IMR-90 (cell line): Measurements from ENCODE around the gene MRPL1. TPM values are rescaled to one million over a fixed set of nuclear protein-coding genes. Genes with fewer than 3 reads are reported as not detected.
A peak's percentile ranks its signal among the peaks of the same experiment; 100 is the strongest.

Experiments used
- ATAC-seq: fragments of 200-7000 bp; cut with Tn5 transposase; 2 replicates; pipeline ENCODE4 v1.9.1; 2020; ENCODE audit warnings: low read depth, mild to moderate bottlenecking, moderate library complexity
- BruUV-seq: library from RNA; stranded (reverse); fragments of 400-500 nt; replicated peaks from 2 replicates; lab custom pipeline; 2021; lab: Mats Ljungman, UMichigan
- CTCF ChIA-PET: fragments of 300-600 bp; formaldehyde crosslinking; extraction: SDS; loops from one replicate; lab custom pipeline; 2021; ENCODE audit warnings: antibody characterized with exemption; lab: Yijun Ruan, JAX
- POLR2A ChIA-PET: fragments of 300-600 bp; sonication (Branson Sonifier 250); formaldehyde crosslinking; loops from one replicate; lab custom pipeline; 2022; ENCODE audit warnings: antibody characterized with exemption; ENCODE audit not compliant: unreplicated experiment; lab: Charles Lee
- DNase-seq: peaks from one replicate; pipeline ENCODE4 v3.0.0; 2013
- H2AFZ ChIP-seq: replicated peaks from 2 replicates; pipeline ENCODE3; 2013; ENCODE audit warnings: low read length, mild to moderate bottlenecking; ENCODE audit not compliant: poor library complexity
- H2AK5ac ChIP-seq: 2 replicates; pipeline ENCODE4 v1.6.1; 2013; ENCODE audit warnings: low read depth, low read length, inconsistent platforms
- H2AK9ac ChIP-seq: replicated peaks from 2 replicates; pipeline ENCODE3; 2013; ENCODE audit warnings: mild to moderate bottlenecking, low read depth, low read length, moderate library complexity; ENCODE audit not compliant: poor library complexity
- H2BK120ac ChIP-seq: 2 replicates; pipeline ENCODE4 v1.6.1; 2013; ENCODE audit warnings: low read depth, low read length, inconsistent platforms
- H2BK15ac ChIP-seq: 3 replicates; pipeline ENCODE4 v1.6.1; 2013; ENCODE audit warnings: low read depth, low read length, inconsistent platforms
- H2BK20ac ChIP-seq: 2 replicates; pipeline ENCODE4 v1.6.1; 2013; ENCODE audit warnings: low read depth, mild to moderate bottlenecking, inconsistent platforms, low read length, moderate library complexity
- H2BK5ac ChIP-seq: 2 replicates; pipeline ENCODE4 v1.6.1; 2013; ENCODE audit warnings: mild to moderate bottlenecking, low read depth, low read length, inconsistent platforms; ENCODE audit not compliant: poor library complexity, severe bottlenecking
- H3K14ac ChIP-seq: replicated peaks from 2 replicates; pipeline ENCODE4 v1.6.1; 2013; ENCODE audit warnings: low read depth, low read length, inconsistent platforms
- H3K18ac ChIP-seq: 2 replicates; pipeline ENCODE4 v1.6.1; 2013; ENCODE audit warnings: low read depth, low read length, control low read depth
- H3K23ac ChIP-seq: 2 replicates; pipeline ENCODE4 v1.6.1; 2013; ENCODE audit warnings: low read depth, low read length, inconsistent platforms
- H3K27ac ChIP-seq: 2 replicates; pipeline ENCODE4 v1.5.1; 2013; ENCODE audit warnings: mild to moderate bottlenecking, control low read depth, low read length; ENCODE audit not compliant: insufficient read depth
- H3K27me3 ChIP-seq: 2 replicates; pipeline ENCODE4 v1.6.1; 2013; ENCODE audit warnings: low read length; ENCODE audit not compliant: control insufficient read depth, insufficient read depth
- H3K36me3 ChIP-seq: 2 replicates; pipeline ENCODE4 v1.6.1; 2013; ENCODE audit warnings: low read length, mixed read lengths; ENCODE audit not compliant: control insufficient read depth, insufficient read depth
- H3K4ac ChIP-seq: 2 replicates; pipeline ENCODE4 v1.6.1; 2013; ENCODE audit warnings: low read depth, low read length, inconsistent platforms
- H3K4me1 ChIP-seq: 2 replicates; pipeline ENCODE4 v1.6.1; 2013; ENCODE audit warnings: low read length, mixed read lengths; ENCODE audit not compliant: control insufficient read depth, insufficient read depth
- H3K4me2 ChIP-seq: 2 replicates; pipeline ENCODE4 v1.6.1; 2013; ENCODE audit warnings: low read depth, mild to moderate bottlenecking, control low read depth, low read length, moderate library complexity
- H3K4me3 ChIP-seq: 2 replicates; pipeline ENCODE4 v1.5.1; 2013; ENCODE audit warnings: low read depth, mild to moderate bottlenecking, control low read depth, low read length, moderate library complexity; ENCODE audit not compliant: insufficient read depth
- H3K56ac ChIP-seq: 2 replicates; pipeline ENCODE4 v1.6.1; 2013; ENCODE audit warnings: low read length, inconsistent platforms; ENCODE audit not compliant: insufficient read depth; ENCODE audit errors: extremely low read depth
- H3K79me1 ChIP-seq, 2 experiments: 2 replicates each; pipeline ENCODE4 v1.6.1; 2013; ENCODE audit warnings: low read length in 2 of 2, inconsistent platforms in 1 of 2, low read depth in 1 of 2
- H3K9ac ChIP-seq: 2 replicates; pipeline ENCODE4 v1.6.1; 2013; ENCODE audit warnings: low read depth, low read length, control low read depth
- H3K9me1 ChIP-seq: 2 replicates; pipeline ENCODE4 v1.6.1; 2013; ENCODE audit warnings: low read length, inconsistent platforms; ENCODE audit not compliant: insufficient read depth
- H3K9me3 ChIP-seq: 2 replicates; pipeline ENCODE4 v1.6.1; 2013; ENCODE audit warnings: low read length; ENCODE audit not compliant: control insufficient read depth, insufficient read depth
- H4K20me1 ChIP-seq: 2 replicates; pipeline ENCODE4 v1.6.1; 2013; ENCODE audit warnings: low read length, inconsistent platforms; ENCODE audit not compliant: insufficient read depth
- H4K5ac ChIP-seq: 2 replicates; pipeline ENCODE4 v1.6.1; 2013; ENCODE audit warnings: mild to moderate bottlenecking, low read depth, low read length, control low read depth
- H4K8ac ChIP-seq, 2 experiments: 2 replicates each; pipeline ENCODE4 v1.6.1; 2013; ENCODE audit warnings: low read depth in 2 of 2, low read length in 2 of 2, control low read depth in 1 of 2, inconsistent platforms in 1 of 2
- H4K91ac ChIP-seq: 2 replicates; pipeline ENCODE4 v1.6.1; 2013; ENCODE audit warnings: low read depth, low read length, inconsistent platforms; ENCODE audit not compliant: insufficient read depth
- FOS ChIP-seq: fragments of 150-350 bp; IDR thresholded peaks from 2 replicates; pipeline ENCODE4 v1.6.1; 2016; ENCODE audit warnings: low read depth, low read length
- WGBS, 2 experiments: methylation state at CpG; one replicate each; pipeline versions ENCODE4 v1.1.5 to v1.1.7; 2013; ENCODE audit warnings: missing lambda C conversion rate in 2 of 2; ENCODE audit not compliant: insufficient read length in 1 of 2; ENCODE audit errors: extremely low coverage in 2 of 2; 5-methylcytosine and 5-hydroxymethylcytosine counted together
- dilution Hi-C: fragments of 300-500 bp; cut with HindIII; formaldehyde crosslinking; loops from one replicate; pipeline ENCODE4 v1.14.3; 2018; ENCODE audit warnings: low sequenced_read_pairs; ENCODE audit not compliant: unreplicated experiment
- in situ Hi-C: fragments of 300-500 bp; cut with MboI; formaldehyde crosslinking; loops from 3 replicates; pipeline ENCODE4 v1.14.3; 2019; ENCODE audit warnings: low sequenced_read_pairs, inconsistent platforms, mixed read lengths
- intact Hi-C: fragments of 100-400 bp; cut with micrococcal nuclease; formaldehyde crosslinking; loops from 2 replicates; pipeline ENCODE4 v1.10.0; 2022
- polyA plus RNA-seq, 3 experiments: library from polyadenylated mRNA; depleted of rRNA; stranded (reverse); fragments of >200 nt; gene quantifications; 2 replicates each; pipeline ENCODE4 v1.2.3, GENCODE V29; 2012; ENCODE audit warnings: low replicate concordance in 1 of 3
- total RNA-seq: library from RNA; depleted of rRNA; stranded (reverse); fragments of >200 nt; gene quantifications from 2 replicates; pipeline ENCODE4 v1.2.3, GENCODE V29; 2012

The MRPL1 gene
- total and polyA plus RNA-seq, 2 of the 4 experiments (the other 2 are of a cell fraction), result 13.4 to 22.5 TPM

GRCh38 chr4:77930154-77930639 is 67.6 kb downstream of the MRPL1 start:
- H3K9ac ChIP-seq, result no peak overlapping the region
- H4K5ac ChIP-seq, result no peak overlapping the region
- POLR2A ChIA-PET, result no interaction called here
- H3K9me3 ChIP-seq, result 0 out of 2 replicates have a peak, but pooled peaks cover 2% of the 10 kb centered on the region
- no peak overlapping the region for H3K56ac ChIP-seq
- dilution Hi-C loops (no loop called here), in situ Hi-C loops (no loop called here), intact Hi-C loops (no loop called here)
- H3K27me3 ChIP-seq, result no peaks in the 10 kb centered on the region
- ATAC-seq (no peak), DNase-seq (no peak)
- peaks cover 25% of the 10 kb centered on the region for H3K9me1 ChIP-seq
- no peak overlapping the region for H4K91ac ChIP-seq
- no peak overlapping the region for H3K23ac ChIP-seq
- 0 out of 2 replicates have a peak overlapping the region, but pooled peaks have one; percentile 34 for H3K14ac ChIP-seq
- 100% methylated on average over 1 of the region's 7 CpGs; no CpG with 5 or more reads in 1 of the 2 experiments for WGBS, 2 experiments
- no peak overlapping the region; a peak in 1 of 4 replicates for H4K8ac ChIP-seq
- BruUV-seq, result no TSS peak
- peaks cover 0 to 19% of the 10 kb centered on the region in 2 experiments; a peak in 1 of 4 replicates for H3K79me1 ChIP-seq
- H3K4me3 ChIP-seq, result no peak overlapping the region
- peak overlapping the region; percentile 27; the same call in 1 of the 2 replicates for H2AK5ac ChIP-seq
- no peak overlapping the region for H2BK15ac ChIP-seq
- no peak overlapping the region for H3K4ac ChIP-seq
- no peak overlapping the region for H3K18ac ChIP-seq
- no peaks in the 10 kb centered on the region for H3K36me3 ChIP-seq
- CTCF ChIA-PET, result interaction anchor here (0.6 kb wide), 1 partner anchor 639 kb away, joined by 5 read pairs; no protein-coding TSS in a partner anchor
- no peak overlapping the region for H2BK5ac ChIP-seq
- H3K4me1 ChIP-seq, result peaks cover 12% of the 10 kb centered on the region
- no peak overlapping the region for H2AK9ac ChIP-seq
- H2AFZ ChIP-seq, result no peak overlapping the region
- no peak overlapping the region; the same call in 1 of the 2 replicates for H2BK120ac ChIP-seq
- no peak overlapping the region for H2BK20ac ChIP-seq
- H3K4me2 ChIP-seq, result no peak overlapping the region
- TF ChIP-seq FOS, result no peak
- H4K20me1 ChIP-seq, result no peaks in the 10 kb centered on the region
- H3K27ac ChIP-seq, result no peak overlapping the region
